ENCODE measurements around the gene OR2H1. TPM values are rescaled to one million over a fixed set of nuclear protein-coding genes. Genes with fewer than 3 reads are reported as not detected.

Gene OR2H1
- total RNA-seq, 2 donors from 2014 or later, result not detected

DNA sequence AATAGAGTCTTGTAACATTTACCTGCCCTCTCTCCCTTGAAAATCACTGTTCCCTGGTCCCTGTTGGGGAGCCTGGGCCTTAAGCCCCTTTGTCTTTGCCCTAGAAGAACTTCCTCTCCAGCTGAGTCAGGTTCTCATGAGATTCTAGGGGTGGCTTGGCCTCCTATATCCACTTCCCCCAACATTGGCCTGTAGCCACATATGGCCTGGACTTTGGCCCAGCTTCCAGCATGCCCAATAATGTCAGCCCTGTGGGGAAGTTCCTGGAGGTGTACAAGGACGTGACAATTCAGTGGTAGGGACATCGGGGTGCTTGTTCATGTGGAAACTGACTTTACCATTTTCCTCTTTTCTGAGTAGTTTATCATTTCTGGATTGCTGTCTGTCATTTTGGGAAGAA lies 48.0 kb downstream of the OR2H1 start:
- Histone ChIP-seq H3K4me3 (no peak overlapping the region), H3K9me3 (no peaks in the 10 kb centered on the region), H3K36me3 (no peaks in the 10 kb centered on the region), H3K4me1 (ENCODE audit: control insufficient read depth in 1 of 2, low read depth in 2 of 2) (no peaks in the 10 kb centered on the region), H3K27ac (no peak overlapping the region), H3K27me3 (replicated peaks; ENCODE audit: insufficient read depth) (no peaks in the 10 kb centered on the region)
- no peak for TF ChIP-seq CTCF (IDR thresholded peaks at IDR 0.05)
- DNase-seq (ENCODE audit: low spot score) (no peak), ATAC-seq (ENCODE audit: insufficient number of reproducible peaks, low FRiP score, low read depth) (no peak)

DNA sequence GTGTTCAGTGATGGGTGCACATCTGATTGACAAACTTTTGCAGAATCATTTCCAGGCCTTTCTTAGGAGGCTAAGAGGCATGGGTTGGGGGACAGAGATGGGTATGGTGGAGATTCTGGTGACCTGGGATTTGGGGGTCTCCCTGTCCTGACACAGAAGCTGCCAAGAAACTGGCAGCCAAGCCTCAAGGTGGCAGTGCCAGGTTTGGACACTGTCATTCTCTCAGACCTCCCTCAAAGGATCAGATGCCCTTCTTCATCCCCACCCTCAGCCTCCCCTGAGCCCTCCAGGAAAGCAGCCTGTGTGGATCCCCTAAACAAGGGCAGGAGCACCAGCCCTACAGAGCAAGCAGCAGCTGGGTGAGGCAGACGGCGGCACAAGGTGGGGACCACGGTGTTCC lies 48.9 kb downstream of the OR2H1 start:
- no peak for ATAC-seq (ENCODE audit: insufficient number of reproducible peaks, low FRiP score, low read depth)

GRCh38 chr6:29506446-29507067 lies 49.6 kb downstream of the OR2H1 start:
- H3K27me3 ChIP-seq (replicated peaks; ENCODE audit: insufficient read depth), result no peaks in the 10 kb centered on the region
- DNase-seq (ENCODE audit: low spot score), result no peak
- no peak overlapping the region for H3K27ac ChIP-seq
- no peaks in the 10 kb centered on the region for H3K4me1 ChIP-seq (ENCODE audit: control insufficient read depth in 1 of 2, low read depth in 2 of 2)
- no peak for ATAC-seq (ENCODE audit: insufficient number of reproducible peaks, low FRiP score, low read depth)
- H3K9me3 ChIP-seq, result no peaks in the 10 kb centered on the region
- TF ChIP-seq CTCF (IDR thresholded peaks at IDR 0.05), result no peak
- H3K4me3 ChIP-seq, result no peak overlapping the region
- H3K36me3 ChIP-seq, result no peaks in the 10 kb centered on the region

More for the DNA sequence above, 48.9 kb downstream of the OR2H1 start:
- Histone ChIP-seq H3K4me1 (ENCODE audit: control insufficient read depth in 1 of 2, low read depth in 2 of 2) (no peaks in the 10 kb centered on the region), H3K4me3 (no peak overlapping the region), H3K36me3 (no peaks in the 10 kb centered on the region), H3K27ac (no peak overlapping the region), H3K27me3 (replicated peaks; ENCODE audit: insufficient read depth) (no peaks in the 10 kb centered on the region), H3K9me3 (no peaks in the 10 kb centered on the region)
- TF ChIP-seq CTCF (IDR thresholded peaks at IDR 0.05), result no peak
- no peak for DNase-seq (ENCODE audit: low spot score)

GRCh38 chr6:29507319-29507718 lies 50.4 kb downstream of the OR2H1 start:
- ATAC-seq (ENCODE audit: insufficient number of reproducible peaks, low FRiP score, low read depth), result no peak
- no peak for DNase-seq (ENCODE audit: low spot score)
- no peaks in the 10 kb centered on the region for H3K9me3 ChIP-seq
- H3K27me3 ChIP-seq (replicated peaks; ENCODE audit: insufficient read depth), result no peaks in the 10 kb centered on the region
- no peaks in the 10 kb centered on the region for H3K36me3 ChIP-seq
- no peak overlapping the region for H3K27ac ChIP-seq
- no peaks in the 10 kb centered on the region for H3K4me1 ChIP-seq (ENCODE audit: control insufficient read depth in 1 of 2, low read depth in 2 of 2)
- no peak for TF ChIP-seq CTCF (IDR thresholded peaks at IDR 0.05)
- H3K4me3 ChIP-seq, result no peak overlapping the region

DNA sequence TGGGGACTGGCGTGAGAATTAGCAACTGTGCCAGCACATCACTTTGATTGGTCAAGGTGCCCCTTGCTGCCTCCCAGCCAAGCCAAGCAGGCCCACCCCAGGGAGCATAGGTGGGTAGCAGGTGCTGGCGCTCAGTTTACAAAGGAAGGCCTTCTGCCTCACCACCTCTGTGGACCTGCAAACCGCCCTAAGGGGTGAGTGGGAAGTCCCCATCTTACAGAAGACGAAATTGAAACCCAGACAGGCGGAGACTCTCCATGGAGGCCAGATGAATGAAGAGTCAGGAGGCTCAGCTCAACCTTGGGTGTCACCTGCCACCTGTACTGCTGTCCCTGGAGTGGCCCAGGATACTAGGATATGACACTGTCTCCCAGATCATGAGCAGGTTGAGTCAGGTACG lies 52.3 kb downstream of the OR2H1 start:
- TF ChIP-seq CTCF (IDR thresholded peaks at IDR 0.05), result no peak
- no peak overlapping the region for H3K4me3 ChIP-seq
- no peak for DNase-seq (ENCODE audit: low spot score)

More for the DNA sequence above, 52.3 kb downstream of the OR2H1 start:
- no peaks in the 10 kb centered on the region for H3K36me3 ChIP-seq
- no peaks in the 10 kb centered on the region for H3K9me3 ChIP-seq
- no peaks in the 10 kb centered on the region for H3K27me3 ChIP-seq (replicated peaks; ENCODE audit: insufficient read depth)
- no peak overlapping the region for H3K27ac ChIP-seq
- no peak for ATAC-seq (ENCODE audit: insufficient number of reproducible peaks, low FRiP score, low read depth)
- H3K4me1 ChIP-seq (ENCODE audit: control insufficient read depth in 1 of 2, low read depth in 2 of 2), result no peaks in the 10 kb centered on the region

Data from thoracic aorta (tissue), 2 donors.